ENCODE measurements around the gene PHKB.

Gene PHKB

GRCh38 chr16:47697826-47698225, 236.7 kb downstream of the PHKB start:
- no peak for DNase-seq

GRCh38 chr16:47699106-47699505, 238.0 kb downstream of the PHKB start:
- DNase-seq: peak; percentile 74

- no peak for DNase-seq
These were observed 239.9 kb downstream of the PHKB start for GRCh38 chr16:47700857-47701587.

GRCh38 chr16:47705266-47705665, 244.1 kb downstream of the PHKB start:
- no peak for DNase-seq

- DNase-seq: no peak
These were observed 250.7 kb downstream of the PHKB start for GRCh38 chr16:47711809-47712208.

- DNase-seq: no peak
These were observed 251.4 kb downstream of the PHKB start for GRCh38 chr16:47712276-47713224.

- DNase-seq: no peak
These were observed 252.1 kb downstream of the PHKB start for GRCh38 chr16:47713225-47713595.

GRCh38 chr16:47715442-47716083, 254.4 kb downstream of the PHKB start:
- no peak for DNase-seq

GRCh38 chr16:47716571-47716970, 255.4 kb downstream of the PHKB start:
- DNase-seq: no peak

GRCh38 chr16:47719713-47720112, 258.6 kb downstream of the PHKB start:
- DNase-seq: no peak

GRCh38 chr16:47721006-47721637, 260.0 kb downstream of the PHKB start:
- DNase-seq: no peak

GRCh38 chr16:47722046-47722445, 260.9 kb downstream of the PHKB start:
- no peak for DNase-seq

GRCh38 chr16:47724115-47724785, 263.1 kb downstream of the PHKB start:
- no peak for DNase-seq

- DNase-seq: no peak
These were observed 264.1 kb downstream of the PHKB start for GRCh38 chr16:47725188-47725695.

- DNase-seq: no peak
These were observed 265.0 kb downstream of the PHKB start for GRCh38 chr16:47726031-47726675.

GRCh38 chr16:47727131-47727530, 266.0 kb downstream of the PHKB start:
- no peak for DNase-seq

- DNase-seq: no peak
These were observed 267.1 kb downstream of the PHKB start for GRCh38 chr16:47728205-47728604.

- no peak for DNase-seq
These were observed 268.6 kb downstream of the PHKB start for GRCh38 chr16:47729701-47730100.

- DNase-seq: no peak
These were observed 270.1 kb downstream of the PHKB start for GRCh38 chr16:47731252-47731651.

GRCh38 chr16:47732122-47732521, 271.0 kb downstream of the PHKB start:
- no peak for DNase-seq

GRCh38 chr16:47732523-47733111, 271.5 kb downstream of the PHKB start:
- no peak for DNase-seq
